C1 segment of cervical spinal cord (tissue), 14 donors: Measurements from ENCODE around the gene ACD.

Experiments
- DNase-seq, 14 donors: peaks; one replicate each; lab custom pipeline; 2025; lab: John Stamatoyannopoulos, UW

Gene ACD

DNA sequence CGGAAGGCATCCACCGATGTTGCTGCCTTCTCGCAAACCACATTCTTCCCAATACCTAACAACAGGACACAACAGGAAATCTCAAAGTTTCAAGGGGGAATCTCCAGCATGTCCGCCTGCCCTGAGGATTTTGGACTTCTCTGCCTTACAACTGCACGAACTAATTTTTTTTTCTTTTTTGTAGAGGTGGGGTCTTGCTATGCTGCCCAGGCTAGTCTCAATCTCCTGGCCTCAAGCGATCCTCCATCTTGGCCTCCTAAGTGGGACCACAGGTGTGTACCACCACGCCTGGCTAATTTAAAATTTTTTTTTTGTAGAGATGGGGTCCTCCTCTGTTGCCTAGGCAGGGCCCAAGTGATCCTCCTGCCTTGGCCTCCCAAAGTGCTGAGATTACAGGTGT is 15.9 kb upstream of the ACD start:
- DNase-seq, result no peak

- no peak for DNase-seq
Measured at GRCh38 chr16:67675579-67675935, 15.5 kb upstream of the ACD start.

DNA sequence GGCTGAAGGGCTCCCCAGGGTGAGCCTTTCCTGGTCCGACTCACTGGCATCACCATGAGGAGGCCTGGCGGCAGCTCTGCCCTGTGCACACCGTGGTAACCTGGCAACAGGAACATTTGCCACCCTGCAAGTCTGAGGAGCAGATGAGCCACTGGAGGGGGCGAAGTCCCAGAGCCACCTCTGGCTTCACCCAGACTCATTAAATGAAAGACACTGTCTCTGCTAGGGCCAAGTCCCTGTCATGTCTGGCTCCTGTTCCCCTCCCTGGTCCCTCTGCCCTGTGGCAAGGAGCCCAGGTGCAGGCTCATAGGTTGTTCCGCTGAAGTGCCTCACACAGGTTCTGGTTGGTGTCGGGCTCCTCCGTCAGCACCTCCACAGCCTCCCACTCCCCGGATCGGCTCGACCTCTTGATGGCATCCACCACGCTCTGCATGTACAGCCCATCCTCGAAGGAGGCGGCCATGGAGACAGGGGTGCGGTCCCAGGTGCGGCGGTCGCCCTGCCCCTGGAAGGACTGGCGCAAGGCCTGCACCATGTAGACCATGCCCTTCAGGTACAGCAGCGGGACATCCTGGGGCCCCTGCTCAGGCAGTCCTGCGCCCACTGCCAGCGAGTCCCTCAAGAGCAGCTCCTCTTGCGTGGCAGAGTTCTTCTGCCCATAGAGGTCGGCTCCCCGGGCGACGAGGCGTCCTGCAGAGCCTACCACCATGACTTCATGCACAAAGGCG is 15.0 kb upstream of the ACD start:
- DNase-seq, result peak in 1 of 14 donors; percentile 44

DNA sequence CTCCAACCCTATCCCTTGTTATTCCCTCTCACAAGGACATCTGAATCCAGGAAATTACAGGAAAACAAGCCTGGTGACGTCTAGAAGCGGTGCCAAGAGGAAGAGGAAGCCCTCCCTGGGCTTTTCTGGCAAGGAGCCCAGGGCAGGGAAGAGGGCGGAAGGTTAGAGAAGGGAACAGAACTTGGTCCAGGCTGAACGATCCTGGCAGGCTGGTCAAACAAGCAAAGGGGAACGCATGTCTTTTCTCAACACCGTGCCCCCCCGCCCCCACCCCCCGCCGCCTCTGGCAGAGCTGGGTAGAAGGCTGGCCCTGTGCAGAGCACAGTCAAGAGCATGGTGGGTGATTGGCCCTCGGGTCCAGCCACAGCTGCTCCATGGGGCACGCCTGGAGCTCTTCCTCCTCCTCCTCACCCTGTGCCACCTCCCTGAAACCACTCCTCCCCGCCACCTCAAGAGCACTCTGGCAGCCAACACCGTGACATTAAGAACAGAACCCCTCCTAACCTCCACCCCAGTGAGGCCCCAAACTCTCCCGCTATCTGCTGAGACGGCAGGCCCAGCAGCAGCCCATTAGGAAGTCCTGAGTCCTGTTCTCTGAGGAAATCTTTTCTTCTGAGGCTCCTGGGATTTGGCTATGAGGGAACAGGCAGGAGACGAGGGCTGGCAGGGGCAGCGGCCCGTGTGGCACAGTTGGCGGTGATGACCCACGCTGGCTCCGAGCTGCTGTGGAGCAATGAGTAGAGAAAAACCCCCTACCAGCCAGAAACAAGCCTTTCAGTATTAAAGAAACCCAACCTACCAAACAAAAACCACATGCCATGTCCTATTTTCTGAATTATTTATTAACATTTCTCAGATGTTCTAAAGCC is 13.9 kb upstream of the ACD start:
- peak in 9 of 14 donors; percentile 10 to 72 (median 37) for DNase-seq

DNA sequence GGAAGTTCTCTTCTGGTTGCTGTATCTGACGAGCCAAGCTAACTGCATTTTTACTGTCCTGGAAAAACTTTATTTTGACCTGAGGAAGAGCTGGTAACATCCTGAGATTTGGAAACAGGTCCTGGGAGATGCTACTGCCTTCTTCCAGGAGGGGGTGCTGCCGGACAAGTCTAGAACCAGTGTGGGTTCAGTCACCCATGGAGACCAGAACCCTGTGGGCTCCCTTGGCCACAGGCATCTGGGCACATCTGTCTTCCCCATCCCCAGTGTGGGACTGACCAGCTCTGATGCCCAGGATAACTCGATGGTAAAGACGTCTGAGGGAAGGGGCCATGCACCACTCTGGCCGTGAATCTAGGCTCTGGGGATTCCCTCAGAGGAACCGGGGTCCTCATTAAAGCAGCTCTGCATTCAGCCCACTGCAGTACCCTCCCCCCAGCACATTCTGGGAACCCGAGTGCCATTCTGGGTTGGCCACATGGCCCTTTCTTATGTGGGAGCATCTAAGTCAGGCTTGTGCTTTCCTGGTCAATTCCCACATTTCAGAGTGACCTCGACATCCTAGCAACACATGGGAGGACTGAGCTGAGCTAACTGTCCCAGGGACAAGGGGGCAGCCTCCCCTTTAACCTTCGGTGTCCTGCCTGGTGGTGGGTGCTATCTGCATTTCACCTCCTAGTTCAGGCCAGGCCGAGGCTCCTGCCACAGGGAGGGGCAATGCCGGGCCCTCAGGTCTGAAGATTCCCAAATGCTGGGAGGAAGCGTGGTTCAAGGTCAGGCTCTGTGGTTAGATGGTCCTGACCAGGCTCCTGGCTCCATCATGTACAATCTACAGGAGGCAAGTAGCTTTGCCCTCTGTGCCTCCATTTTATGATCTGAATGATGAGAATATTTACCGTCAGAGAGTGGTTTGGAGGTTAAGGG is 12.9 kb upstream of the ACD start:
- peak in 10 of 14 donors; percentile 12 to 47 (median 28) for DNase-seq

DNA sequence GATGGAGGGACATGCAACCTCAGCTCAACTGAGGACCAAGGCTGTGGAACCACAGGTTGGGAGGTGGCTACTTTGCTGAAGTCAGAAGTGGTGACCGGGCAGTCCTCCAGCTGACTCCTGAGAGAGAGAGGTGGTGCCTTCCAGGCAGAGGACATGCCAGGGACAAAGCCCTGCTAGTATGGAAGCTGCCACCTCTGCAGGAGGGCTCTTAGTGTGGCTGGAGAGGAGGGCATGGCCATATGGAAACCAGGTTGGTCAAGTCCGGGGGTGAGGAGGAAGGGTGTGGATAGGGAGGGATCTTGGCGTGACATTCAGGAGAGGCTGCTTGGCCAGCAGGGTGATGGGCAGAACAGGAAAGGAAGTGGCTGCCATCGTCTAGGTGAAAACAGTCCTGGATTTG is 12.2 kb upstream of the ACD start:
- DNase-seq, result peak in 2 of 14 donors; percentile 52 to 98

- DNase-seq, result no peak
Measured at GRCh38 chr16:67669499-67670101, 9.5 kb upstream of the ACD start.

GRCh38 chr16:67668495-67669157 is 8.6 kb upstream of the ACD start:
- DNase-seq, result no peak

DNA sequence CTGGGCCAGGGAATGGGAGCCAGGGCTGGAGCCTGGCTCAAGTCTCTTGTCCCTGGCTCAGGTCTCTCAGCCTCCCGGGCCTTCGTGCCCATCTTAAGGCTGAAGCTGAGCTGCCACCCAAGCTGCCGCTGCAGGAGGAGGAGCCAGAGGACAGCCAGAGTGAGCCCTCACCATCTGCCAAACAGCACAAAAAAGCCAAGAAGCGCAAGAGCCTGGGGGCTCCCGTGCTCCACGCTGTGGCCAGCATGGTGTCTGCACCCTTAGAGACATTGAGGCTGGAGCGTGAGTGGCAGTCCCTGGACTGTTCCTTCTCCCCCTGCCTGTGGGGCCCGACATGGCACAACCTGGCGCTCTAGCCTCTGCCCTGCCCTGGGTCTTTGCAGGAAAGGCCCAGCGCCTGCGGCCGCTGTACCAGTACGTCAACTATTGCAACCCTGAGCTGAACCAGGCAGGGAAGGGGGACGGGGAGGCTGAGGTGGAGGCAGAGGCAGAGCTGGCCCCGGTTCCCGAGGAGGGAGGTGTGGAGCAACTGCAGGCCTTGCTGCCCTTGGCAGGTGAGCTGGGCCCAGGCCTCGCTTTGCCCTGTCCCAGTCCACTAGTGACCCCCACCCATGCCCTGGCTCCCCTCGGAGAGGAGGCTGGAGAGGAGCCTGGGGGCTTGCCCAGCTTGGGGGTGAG is 7.9 kb upstream of the ACD start:
- peak in 13 of 14 donors; percentile 26 to 82 (median 62) for DNase-seq

DNA sequence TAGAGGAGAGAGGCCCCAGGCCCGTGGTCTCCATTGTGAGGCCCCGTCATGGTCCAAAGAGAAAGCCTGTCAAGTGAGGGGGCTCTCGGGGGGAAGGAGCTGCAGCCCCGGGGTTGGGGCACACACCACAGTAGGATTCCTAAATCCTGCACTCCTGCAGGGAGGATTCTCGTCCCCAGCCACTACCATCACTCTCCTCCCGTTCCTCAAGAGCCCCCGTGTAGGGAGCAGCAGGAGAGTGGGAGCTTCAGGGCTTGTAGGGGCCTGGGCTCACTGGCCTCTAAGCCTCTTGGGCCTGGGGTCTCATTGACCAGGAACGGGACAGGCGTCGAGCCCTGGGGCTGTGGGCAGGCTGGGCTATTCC is 7.4 kb upstream of the ACD start:
- DNase-seq, result no peak

DNA sequence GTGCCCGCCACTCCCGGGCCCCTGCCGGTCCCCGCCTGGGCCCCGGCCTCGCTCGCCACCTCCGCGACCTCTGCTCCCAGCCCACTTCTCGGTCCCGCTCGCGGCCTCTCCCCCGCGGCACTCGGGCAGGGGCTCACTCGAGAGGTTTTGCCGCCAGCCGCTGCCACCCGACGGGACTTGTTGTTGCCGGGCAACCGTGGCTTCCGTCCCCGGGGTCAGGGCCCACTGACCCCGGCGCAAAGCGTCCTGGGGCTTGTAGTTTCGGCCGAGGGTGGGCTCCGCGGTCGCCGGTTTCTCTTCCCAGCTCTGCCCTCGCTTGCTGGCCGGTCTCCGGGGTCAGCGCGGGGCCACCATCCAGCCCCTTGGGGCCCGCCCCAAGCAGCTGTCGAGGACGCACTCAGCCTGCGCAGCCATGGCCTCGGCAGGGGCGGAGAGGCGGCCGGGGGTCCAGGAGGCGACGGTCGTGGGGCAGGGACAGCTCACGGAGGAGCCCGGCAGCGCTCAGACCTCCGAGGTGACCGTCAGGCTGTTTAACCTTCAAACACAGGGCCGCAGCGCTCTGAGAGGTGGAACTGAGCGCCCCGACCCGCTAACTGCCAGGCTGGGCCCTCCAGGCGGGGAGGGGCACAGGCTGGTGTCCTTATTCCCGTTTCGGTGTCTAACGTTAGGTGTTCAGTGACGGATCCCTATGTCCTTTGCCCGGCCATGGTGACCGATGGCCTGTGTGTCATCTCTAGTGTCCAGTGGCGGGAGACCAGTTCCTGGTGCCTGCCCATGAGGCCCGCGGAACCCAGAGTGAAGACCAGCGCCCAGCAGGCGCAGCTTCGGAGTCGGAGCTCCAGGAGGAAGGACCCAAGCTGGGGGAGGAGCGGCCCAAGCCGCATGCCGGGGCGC is 6.7 kb upstream of the ACD start, which contains the start of the genes C16orf86 and ENKD1:
Gene C16orf86 (plus strand): TSS at position 256 of the 894 bp plus-strand sequence. CDS start 157 bp downstream, at position 413.
Gene ENKD1 (minus strand): TSS at position 192 of the 894 bp plus-strand sequence. CDS start 308 bp downstream, outside the sequence.
- peak in 12 of 14 donors; percentile 31 to 80 (median 64) for DNase-seq

DNA sequence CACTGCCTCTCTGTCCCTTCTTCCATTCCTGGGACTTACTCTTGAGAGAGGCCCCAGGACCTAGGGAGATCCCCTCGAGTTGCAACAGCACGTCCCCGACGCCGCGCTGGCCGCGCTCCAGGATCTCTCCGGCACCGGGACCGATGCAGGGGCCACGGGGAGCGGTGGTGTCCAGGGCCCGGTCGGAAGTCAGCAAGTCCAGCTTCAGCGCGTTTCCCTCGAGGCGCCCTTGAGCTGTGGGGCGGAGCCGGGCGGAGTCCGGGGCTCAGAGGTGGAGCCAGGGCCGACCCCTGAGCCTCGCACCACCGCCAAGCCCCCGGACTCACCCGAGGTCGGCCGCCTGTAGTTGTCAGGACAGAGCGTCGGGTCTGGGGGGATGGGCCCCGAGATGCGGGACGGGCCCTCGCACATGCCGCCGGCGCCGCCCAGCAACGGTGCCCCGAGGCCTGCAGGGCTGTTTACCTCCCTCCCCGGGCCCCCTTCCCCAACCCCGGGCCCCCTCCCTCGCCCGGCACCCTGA is 6.0 kb upstream of the ACD start:
- no peak for DNase-seq

- DNase-seq, result no peak
Measured at GRCh38 chr16:67665598-67665997, 5.5 kb upstream of the ACD start.

- no peak for DNase-seq
Measured at GRCh38 chr16:67664871-67665270, 4.8 kb upstream of the ACD start.

DNA sequence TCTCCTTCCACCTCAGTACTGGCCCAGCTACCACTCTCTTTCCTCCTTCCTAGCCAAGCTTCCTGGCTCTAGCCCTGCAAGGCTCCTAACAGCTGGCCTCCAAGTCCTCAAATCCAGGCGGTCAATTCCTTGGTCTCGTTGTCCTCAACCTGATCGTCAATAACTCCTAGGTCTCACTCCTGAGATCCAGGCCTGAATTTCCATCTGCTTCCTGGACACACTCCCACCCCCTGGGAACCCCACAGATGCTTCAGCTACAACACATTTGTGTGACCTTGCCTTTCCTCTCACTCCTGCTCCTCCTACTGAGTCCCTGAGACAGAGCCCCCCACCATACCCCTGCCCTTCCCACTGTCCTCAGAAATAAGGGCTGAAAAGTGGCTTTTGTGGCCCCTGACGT is 4.2 kb upstream of the ACD start:
- peak in 1 of 14 donors; percentile 87 for DNase-seq

GRCh38 chr16:67663877-67664222 is 3.8 kb upstream of the ACD start:
- DNase-seq, result peak in 1 of 14 donors; percentile 66

DNA sequence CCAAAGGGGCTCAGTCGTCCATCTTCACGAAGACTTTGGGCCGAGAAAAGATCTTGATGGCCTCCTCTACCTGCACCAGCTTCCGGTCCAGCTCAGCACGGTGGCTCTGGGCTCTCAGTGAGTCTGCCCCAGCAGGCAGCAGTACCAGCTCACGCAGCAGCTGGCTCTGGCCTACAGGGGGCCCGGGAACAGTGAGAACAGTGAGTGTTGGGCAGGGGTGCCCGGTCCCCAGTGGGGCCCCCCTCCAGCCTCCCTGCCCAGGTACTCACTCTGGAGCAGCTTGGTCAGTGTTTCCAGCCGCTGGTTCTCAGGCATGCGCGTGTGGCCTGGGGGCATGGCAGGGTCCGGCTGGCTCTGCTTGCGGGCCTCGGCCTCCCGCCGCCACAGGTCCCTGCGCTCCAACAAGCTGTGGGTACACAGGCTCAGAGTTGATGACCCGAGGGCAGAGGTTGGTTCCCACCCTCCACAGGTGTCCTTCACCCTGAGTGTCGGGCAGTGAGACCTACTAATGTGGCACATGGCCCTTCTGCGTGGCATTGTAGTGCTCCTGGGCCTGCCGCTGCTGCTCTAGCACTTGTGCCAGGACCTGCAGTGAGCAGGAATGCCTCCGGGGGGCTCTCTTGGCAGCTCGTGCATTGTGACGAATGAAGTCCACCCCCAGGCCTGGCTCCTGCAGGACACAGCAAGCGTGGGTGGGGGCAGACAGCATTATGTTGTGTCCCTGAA is 3.3 kb upstream of the ACD start:
- DNase-seq, result peak in 1 of 14 donors; percentile 55

DNA sequence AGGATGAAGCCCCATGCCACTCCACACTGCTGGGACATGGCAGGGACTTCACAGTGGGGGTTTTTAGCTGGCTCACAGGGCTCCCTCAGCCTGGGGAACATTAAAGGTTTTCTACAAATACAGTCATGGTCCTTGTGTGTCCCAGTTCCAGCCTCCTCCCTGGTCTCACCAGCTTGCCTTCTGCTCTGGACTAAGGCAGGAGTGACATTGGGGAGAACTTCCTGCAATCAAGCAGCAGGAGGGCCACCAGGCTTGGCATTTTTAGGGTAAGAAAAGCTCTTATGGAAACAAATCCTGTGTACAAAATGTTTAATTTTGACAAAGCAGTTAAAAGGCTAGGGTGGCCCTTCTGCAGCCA is 2.6 kb upstream of the ACD start:
- DNase-seq, result peak in 1 of 14 donors; percentile 41
